Neutrophil (primary cell): ENCODE results near the gene ANKRD30A.
"Not testable (repeated sequence)": the region's sequence is repeated elsewhere in the genome, so short reads cannot be mapped to it uniquely, and the experiment has no call there.

Experiments used
- H3K27ac ChIP-seq: fragments of 200-600 bp; sonication (generic); 2 replicates; pipeline ENCODE4 v1.5.1; 2016; ENCODE audit warnings: mild to moderate bottlenecking, moderate library complexity
- H3K27me3 ChIP-seq: fragments of 200-600 bp; sonication (generic); 2 replicates; pipeline ENCODE4 v1.6.0; 2016; ENCODE audit warnings: mild to moderate bottlenecking
- H3K36me3 ChIP-seq: fragments of 200-600 bp; sonication (generic); 2 replicates; pipeline ENCODE4 v1.5.1; 2017
- H3K4me1 ChIP-seq, 2 experiments: fragments of 200-600 bp in 1 of 2; sonication (generic) in 1 of 2; 1 replicate in 1 of 2; 2 replicates in 1 of 2; pipeline versions ENCODE4 v1.5.1 to v1.6.1; 2013 to 2016; ENCODE audit warnings: low read depth in 1 of 2, low read length in 1 of 2, mild to moderate bottlenecking in 1 of 2, moderate library complexity in 1 of 2; ENCODE audit not compliant: control insufficient read depth in 1 of 2, insufficient read depth in 1 of 2
- H3K4me3 ChIP-seq, 2 experiments: fragments of 200-600 bp in 1 of 2; sonication (generic) in 1 of 2; 1 replicate in 1 of 2; 2 replicates in 1 of 2; pipeline ENCODE4 v1.5.1; 2013 to 2016; ENCODE audit warnings: low read depth in 1 of 2, low read length in 1 of 2, mild to moderate bottlenecking in 1 of 2, moderate library complexity in 1 of 2
- H3K9me3 ChIP-seq: fragments of 200-600 bp; sonication (generic); 2 replicates; pipeline ENCODE4 v1.5.1; 2016
- TF ChIP-seq, protein P1 (sequence below): fragments of 200-600 bp; sonication (generic); IDR thresholded peaks from 2 replicates; pipeline ENCODE4 v1.5.1; 2016; ENCODE audit warnings: antibody characterized with exemption

The ANKRD30A gene, protein sequence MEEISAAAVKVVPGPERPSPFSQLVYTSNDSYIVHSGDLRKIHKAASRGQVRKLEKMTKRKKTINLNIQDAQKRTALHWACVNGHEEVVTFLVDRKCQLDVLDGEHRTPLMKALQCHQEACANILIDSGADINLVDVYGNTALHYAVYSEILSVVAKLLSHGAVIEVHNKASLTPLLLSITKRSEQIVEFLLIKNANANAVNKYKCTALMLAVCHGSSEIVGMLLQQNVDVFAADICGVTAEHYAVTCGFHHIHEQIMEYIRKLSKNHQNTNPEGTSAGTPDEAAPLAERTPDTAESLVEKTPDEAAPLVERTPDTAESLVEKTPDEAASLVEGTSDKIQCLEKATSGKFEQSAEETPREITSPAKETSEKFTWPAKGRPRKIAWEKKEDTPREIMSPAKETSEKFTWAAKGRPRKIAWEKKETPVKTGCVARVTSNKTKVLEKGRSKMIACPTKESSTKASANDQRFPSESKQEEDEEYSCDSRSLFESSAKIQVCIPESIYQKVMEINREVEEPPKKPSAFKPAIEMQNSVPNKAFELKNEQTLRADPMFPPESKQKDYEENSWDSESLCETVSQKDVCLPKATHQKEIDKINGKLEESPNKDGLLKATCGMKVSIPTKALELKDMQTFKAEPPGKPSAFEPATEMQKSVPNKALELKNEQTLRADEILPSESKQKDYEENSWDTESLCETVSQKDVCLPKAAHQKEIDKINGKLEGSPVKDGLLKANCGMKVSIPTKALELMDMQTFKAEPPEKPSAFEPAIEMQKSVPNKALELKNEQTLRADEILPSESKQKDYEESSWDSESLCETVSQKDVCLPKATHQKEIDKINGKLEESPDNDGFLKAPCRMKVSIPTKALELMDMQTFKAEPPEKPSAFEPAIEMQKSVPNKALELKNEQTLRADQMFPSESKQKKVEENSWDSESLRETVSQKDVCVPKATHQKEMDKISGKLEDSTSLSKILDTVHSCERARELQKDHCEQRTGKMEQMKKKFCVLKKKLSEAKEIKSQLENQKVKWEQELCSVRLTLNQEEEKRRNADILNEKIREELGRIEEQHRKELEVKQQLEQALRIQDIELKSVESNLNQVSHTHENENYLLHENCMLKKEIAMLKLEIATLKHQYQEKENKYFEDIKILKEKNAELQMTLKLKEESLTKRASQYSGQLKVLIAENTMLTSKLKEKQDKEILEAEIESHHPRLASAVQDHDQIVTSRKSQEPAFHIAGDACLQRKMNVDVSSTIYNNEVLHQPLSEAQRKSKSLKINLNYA (N-terminal part only)

DNA sequence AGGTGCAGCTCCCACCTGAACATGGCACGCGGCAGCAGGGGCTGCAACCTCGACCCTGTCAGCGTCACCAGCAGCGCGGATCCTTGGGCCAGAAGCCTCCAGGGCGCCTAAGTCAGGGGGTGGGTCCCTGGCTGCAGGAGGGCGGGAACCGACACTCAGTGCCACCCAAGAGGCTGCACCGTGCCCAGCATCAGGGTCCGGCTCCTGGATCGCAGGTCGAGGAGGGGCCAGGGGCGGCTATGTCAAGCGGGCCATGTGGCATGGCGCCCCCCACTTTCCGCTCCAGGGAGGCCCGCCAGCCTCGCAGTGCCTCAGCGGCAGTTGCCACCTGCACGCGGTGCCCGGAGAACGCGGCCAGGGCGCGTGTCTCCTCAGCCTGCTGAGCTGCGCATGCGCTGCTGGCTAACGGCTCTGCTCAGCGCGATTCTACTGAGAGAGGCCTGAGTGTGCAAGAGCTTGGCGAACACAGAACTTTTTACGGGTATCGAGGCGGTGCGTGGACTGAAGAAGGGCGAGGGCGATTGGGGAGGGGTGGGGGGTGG lies at the start of gene ANKRD30A:
Gene ANKRD30A, plus strand, starts transcription at position 408 of the 542 bp plus-strand sequence. CDS start 190 bp downstream, outside the sequence.
- H3K4me1 ChIP-seq: no peaks in the 10 kb centered on the region
- H3K27me3 ChIP-seq: no peaks in the 10 kb centered on the region
- H3K9me3 ChIP-seq: no peaks in the 10 kb centered on the region
- TF ChIP-seq, protein P1, sequence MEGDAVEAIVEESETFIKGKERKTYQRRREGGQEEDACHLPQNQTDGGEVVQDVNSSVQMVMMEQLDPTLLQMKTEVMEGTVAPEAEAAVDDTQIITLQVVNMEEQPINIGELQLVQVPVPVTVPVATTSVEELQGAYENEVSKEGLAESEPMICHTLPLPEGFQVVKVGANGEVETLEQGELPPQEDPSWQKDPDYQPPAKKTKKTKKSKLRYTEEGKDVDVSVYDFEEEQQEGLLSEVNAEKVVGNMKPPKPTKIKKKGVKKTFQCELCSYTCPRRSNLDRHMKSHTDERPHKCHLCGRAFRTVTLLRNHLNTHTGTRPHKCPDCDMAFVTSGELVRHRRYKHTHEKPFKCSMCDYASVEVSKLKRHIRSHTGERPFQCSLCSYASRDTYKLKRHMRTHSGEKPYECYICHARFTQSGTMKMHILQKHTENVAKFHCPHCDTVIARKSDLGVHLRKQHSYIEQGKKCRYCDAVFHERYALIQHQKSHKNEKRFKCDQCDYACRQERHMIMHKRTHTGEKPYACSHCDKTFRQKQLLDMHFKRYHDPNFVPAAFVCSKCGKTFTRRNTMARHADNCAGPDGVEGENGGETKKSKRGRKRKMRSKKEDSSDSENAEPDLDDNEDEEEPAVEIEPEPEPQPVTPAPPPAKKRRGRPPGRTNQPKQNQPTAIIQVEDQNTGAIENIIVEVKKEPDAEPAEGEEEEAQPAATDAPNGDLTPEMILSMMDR: no peak
- H3K27ac ChIP-seq: no peak within 1 kb of the TSS
- H3K4me3 ChIP-seq: no peak within 1 kb of the TSS
- no peaks in the 10 kb centered on the region for H3K36me3 ChIP-seq

DNA sequence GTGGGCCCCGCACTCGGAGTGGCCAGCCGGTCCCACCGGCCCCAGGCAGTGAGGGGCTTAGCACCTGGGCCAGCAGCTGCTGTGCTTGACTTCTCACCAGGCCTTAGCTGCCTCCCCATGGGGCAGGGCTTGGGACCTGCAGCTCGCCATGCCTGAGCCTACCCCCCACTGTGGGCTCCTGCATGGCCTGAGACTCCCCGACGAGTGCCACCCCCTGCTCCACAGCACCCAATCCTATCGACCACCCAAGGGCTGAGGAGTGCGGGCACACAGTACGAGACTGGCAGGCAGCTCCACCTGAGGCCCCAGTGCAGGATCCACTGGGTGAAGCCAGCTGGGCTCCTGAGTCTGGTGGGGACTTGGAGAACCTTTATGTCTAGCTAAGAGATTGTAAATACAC lies 49.3 kb upstream of the ANKRD30A start:
- not testable (repeated sequence) for H3K36me3 ChIP-seq

DNA sequence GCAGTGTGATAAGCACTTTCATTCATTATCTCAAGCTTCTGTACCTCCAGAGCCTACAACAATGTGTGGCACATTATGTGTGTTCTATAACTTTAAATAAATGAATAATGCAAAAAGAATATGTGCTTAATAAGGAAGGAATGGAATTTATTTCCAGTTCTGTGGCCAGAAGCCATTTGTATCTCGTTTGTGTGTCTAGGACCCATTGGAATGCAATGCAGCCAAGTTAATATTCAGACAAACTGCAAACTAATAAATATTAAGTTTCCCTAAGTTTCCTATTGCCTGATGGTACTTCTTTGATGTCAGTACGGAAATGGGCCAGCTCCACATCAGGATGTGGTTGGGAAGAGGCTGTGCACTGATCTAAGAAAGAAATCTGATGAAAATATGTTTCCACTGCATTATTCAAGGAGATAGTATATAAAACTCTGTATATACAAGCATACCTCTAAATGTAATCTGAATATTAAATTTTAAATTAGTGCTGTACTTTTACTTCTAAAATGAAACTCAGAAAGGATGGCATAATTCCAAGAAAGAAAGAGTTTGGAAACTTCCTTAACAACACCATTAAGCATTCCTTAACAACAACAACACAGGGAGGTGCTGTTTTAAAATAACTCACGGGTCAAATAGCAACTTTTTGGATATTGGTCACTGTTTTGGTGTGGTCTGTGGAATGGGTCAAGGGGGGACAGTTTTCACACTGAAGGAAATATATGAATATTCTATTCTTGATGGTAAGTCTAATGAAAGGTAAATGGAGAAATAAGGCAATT lies 29.4 kb upstream of the ANKRD30A start:
- Histone ChIP-seq H3K27ac (no peak overlapping the region), H3K36me3 (no peaks in the 10 kb centered on the region), H3K9me3 (no peaks in the 10 kb centered on the region), H3K4me1 (no peaks in the 10 kb centered on the region), H3K4me3 (no peak overlapping the region), H3K27me3 (no peaks in the 10 kb centered on the region)
- TF ChIP-seq, protein P1: no peak

More for the DNA sequence above, 49.3 kb upstream of the ANKRD30A start:
- not testable (repeated sequence) for H3K9me3 ChIP-seq, H3K27me3 ChIP-seq, H3K4me1 ChIP-seq, H3K4me3 ChIP-seq, H3K27ac ChIP-seq

DNA sequence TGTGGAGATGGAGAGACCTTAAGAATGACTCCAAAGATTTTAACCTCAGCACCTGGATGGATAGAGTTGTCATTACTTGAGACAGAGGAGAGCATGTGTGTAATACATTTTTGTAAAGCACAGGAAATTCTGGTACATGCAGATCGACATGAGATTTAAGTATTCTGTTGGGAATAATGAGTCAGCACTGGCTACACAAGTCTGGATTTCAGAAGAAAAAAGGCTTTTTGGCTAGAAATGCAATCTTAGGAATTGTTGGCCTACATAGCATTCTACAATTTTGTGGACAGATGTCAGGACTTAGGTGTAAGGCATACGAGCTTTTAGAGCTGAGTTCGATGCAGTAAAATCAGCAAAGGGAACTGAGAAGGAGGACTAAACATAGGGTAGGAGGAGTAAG lies 24.1 kb upstream of the ANKRD30A start:
- no peaks in the 10 kb centered on the region for H3K27me3 ChIP-seq
- no peak overlapping the region for H3K27ac ChIP-seq
- no peaks in the 10 kb centered on the region for H3K36me3 ChIP-seq
- no peak overlapping the region for H3K4me3 ChIP-seq
- H3K9me3 ChIP-seq: no peaks in the 10 kb centered on the region
- no peaks in the 10 kb centered on the region for H3K4me1 ChIP-seq
- TF ChIP-seq, protein P1: no peak

DNA sequence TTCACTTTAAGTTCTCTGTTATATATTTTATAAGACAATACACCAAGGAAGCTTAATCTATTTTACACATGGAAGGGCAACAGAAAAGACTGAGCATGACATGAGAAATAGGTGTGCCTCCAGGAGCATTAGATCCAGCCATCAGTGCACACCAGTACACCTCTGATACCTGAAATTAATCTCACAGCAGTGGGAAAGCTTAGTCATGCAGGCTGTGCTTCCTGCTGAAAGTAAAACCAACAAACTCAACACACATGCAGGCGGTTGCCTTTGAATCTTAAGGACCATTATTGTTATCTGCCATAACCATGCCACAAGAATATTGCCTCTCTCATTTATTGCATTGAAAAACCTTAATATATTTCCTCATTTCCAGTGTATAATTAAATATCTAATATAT lies 16.4 kb upstream of the ANKRD30A start:
- Histone ChIP-seq H3K36me3 (no peaks in the 10 kb centered on the region), H3K4me3 (no peak overlapping the region), H3K27me3 (no peaks in the 10 kb centered on the region), H3K9me3 (no peaks in the 10 kb centered on the region), H3K4me1 (no peaks in the 10 kb centered on the region), H3K27ac (no peak overlapping the region)
- TF ChIP-seq, protein P1: no peak
